Lung (tissue), 12 donors: ENCODE measurements around the gene DMBX1. TPM values are rescaled to one million over a fixed set of nuclear protein-coding genes. Genes with fewer than 3 reads are reported as not detected.
A peak's percentile ranks its signal among the peaks of the same experiment; 100 is the strongest.

ENCODE experiments used
- ATAC-seq: fragments of 200-7000 bp; cut with Tn5 transposase; one replicate; pipeline ENCODE4 v1.9.1; 2020; ENCODE audit warnings: moderate number of reproducible peaks; ENCODE audit not compliant: insufficient read depth, low FRiP score
- DNase-seq, 3 donors: peaks; one replicate each; pipeline ENCODE4 v3.0.0-alpha.2; 2013 to 2017
- H3K27ac ChIP-seq, 2 donors: one replicate each; pipeline ENCODE4 v1.5.1; 2013; ENCODE audit warnings: mild to moderate bottlenecking in 2 of 2, moderate library complexity in 2 of 2, control low read depth in 1 of 2, inconsistent platforms in 1 of 2, low read depth in 1 of 2, low read length in 1 of 2
- H3K27me3 ChIP-seq, 3 donors: one replicate each; pipeline ENCODE4 v1.5.1; 2013; ENCODE audit warnings: low read length in 2 of 3; ENCODE audit not compliant: control insufficient read depth in 3 of 3, insufficient read depth in 3 of 3
- H3K36me3 ChIP-seq, 4 donors: one replicate each; pipeline ENCODE4 v1.5.1; 2013; ENCODE audit warnings: low read length in 4 of 4, mild to moderate bottlenecking in 1 of 4, moderate library complexity in 1 of 4; ENCODE audit not compliant: control insufficient read depth in 4 of 4, insufficient read depth in 4 of 4
- H3K4me1 ChIP-seq, 5 donors: one replicate each; pipeline ENCODE4 v1.5.1; 2013; ENCODE audit warnings: low read length in 5 of 5, mild to moderate bottlenecking in 2 of 5, moderate library complexity in 1 of 5; ENCODE audit not compliant: control insufficient read depth in 5 of 5, insufficient read depth in 5 of 5
- H3K4me3 ChIP-seq: one replicate; pipeline ENCODE4 v1.5.1; 2013; ENCODE audit warnings: mild to moderate bottlenecking, control low read depth, moderate library complexity
- H3K9ac ChIP-seq, 2 donors: one replicate each; pipeline ENCODE4 v1.5.1; 2013; ENCODE audit warnings: low read length in 2 of 2, control low read depth in 1 of 2; ENCODE audit not compliant: insufficient read depth in 1 of 2
- H3K9me3 ChIP-seq, 4 donors: one replicate each; pipeline ENCODE4 v1.5.1; 2013; ENCODE audit warnings: low read length in 3 of 4, mild to moderate bottlenecking in 1 of 4, moderate library complexity in 1 of 4; ENCODE audit not compliant: control insufficient read depth in 4 of 4, insufficient read depth in 3 of 4
- WGBS, 2 donors: extraction: QIAGEN DNeasy Blood & Tissue Kit; methylation state at CpG; one replicate each; pipeline ENCODE4 v1.1.7; 2013; 5-methylcytosine and 5-hydroxymethylcytosine counted together
- polyA plus RNA-seq, 2 donors: library from polyadenylated mRNA; stranded (reverse); fragments of 200-250 nt; gene quantifications; one replicate each; pipeline ENCODE4 v1.2.1, GENCODE V29; 2013
- total RNA-seq, 2 donors: library from RNA; depleted of rRNA in 1 of 2; stranded (reverse); fragments of >200 nt in 1 of 2; gene quantifications; one replicate each; pipeline ENCODE4 v1.2.1, GENCODE V29; 2014 to 2021
- TF ChIP-seq, protein P1 (sequence below): IDR thresholded peaks from 2 replicates; pipeline ENCODE4 v1.5.1; 2012; ENCODE audit warnings: mild to moderate bottlenecking; ENCODE audit errors: control extremely low read depth, extremely low read depth
- donor health status: control.
- donor health status: control.
- donor health status: Bipolar disorder and iron deficiency.
- donor health status: healthy.
- donor health status: DM: yes; HTN: yes; CAD: no.

The DMBX1 gene
- total and polyA plus RNA-seq, 4 donors: 0.01 to 0.09 TPM; not detected in 2

DNA sequence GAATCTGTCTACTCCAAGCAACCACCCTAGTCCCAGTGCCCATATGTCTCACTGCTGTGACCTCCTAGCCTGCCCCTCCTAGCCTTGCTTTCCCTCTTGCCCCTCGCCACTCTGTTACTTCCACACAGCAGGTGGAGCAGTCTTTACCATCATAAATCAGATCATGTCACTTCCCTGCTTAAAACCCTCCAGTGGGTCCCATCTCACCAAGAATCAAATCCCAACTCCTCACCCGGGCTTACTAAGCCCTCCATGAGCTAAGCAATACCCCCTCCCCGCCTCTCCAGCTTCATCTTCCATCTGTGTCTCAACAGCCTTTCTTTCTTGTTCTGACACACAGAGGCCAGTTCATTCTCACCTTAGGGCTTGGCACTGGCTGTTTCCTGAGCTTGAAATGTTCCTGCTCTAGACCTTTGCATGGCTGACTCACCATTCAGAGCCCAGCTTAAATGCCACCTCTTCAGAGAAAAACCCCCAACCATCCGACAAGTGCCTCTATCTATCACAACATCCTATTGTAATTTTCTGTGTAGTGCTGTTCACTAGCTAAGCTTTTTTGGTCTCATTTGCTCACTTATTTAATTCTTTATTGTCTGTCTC, 39.5 kb downstream of the DMBX1 start:
- H3K4me1 ChIP-seq: peaks cover 0 to 4% (median 0%) of the 10 kb centered on the region in 5 donors
- H3K9ac ChIP-seq: no peak overlapping the region
- no peak overlapping the region for H3K27ac ChIP-seq
- no peak overlapping the region for H3K4me3 ChIP-seq
- TF ChIP-seq, protein P1, sequence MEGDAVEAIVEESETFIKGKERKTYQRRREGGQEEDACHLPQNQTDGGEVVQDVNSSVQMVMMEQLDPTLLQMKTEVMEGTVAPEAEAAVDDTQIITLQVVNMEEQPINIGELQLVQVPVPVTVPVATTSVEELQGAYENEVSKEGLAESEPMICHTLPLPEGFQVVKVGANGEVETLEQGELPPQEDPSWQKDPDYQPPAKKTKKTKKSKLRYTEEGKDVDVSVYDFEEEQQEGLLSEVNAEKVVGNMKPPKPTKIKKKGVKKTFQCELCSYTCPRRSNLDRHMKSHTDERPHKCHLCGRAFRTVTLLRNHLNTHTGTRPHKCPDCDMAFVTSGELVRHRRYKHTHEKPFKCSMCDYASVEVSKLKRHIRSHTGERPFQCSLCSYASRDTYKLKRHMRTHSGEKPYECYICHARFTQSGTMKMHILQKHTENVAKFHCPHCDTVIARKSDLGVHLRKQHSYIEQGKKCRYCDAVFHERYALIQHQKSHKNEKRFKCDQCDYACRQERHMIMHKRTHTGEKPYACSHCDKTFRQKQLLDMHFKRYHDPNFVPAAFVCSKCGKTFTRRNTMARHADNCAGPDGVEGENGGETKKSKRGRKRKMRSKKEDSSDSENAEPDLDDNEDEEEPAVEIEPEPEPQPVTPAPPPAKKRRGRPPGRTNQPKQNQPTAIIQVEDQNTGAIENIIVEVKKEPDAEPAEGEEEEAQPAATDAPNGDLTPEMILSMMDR: no peak
- no peaks in the 10 kb centered on the region for H3K9me3 ChIP-seq
- no peaks in the 10 kb centered on the region for H3K36me3 ChIP-seq
- DNase-seq (no peak), ATAC-seq (no peak)
- H3K27me3 ChIP-seq: peaks cover 0 to 27% (median 26%) of the 10 kb centered on the region in 3 donors
- WGBS, 2 donors: 59 to 69% methylated on average over 4 of the region's 4 CpGs

DNA sequence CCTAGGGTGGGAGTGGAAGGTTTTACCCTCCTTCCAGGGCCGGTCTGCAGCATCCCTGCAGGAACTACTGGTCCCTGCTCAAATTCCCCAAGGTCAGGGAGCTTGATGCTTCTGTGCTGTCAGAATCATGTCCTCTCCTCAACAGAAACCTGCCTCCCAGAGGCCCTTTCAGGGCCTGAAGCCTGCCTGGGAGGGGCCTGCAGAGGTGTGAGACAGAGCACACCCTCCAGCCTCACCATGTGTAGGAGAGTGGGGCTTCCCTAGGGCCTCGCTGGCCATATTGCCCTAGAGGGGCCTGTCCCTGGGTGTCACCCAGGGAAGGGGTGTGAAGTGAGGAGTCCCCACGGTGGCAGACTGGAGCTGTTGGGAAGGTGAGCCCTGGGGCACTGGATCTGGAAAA, 40.7 kb downstream of the DMBX1 start:
- H3K27me3 ChIP-seq: peaks cover 0 to 33% (median 30%) of the 10 kb centered on the region in 3 donors
- TF ChIP-seq, protein P1: no peak
- no peak overlapping the region for H3K27ac ChIP-seq
- DNase-seq (no peak), ATAC-seq (no peak)
- peaks cover 0 to 4% (median 0%) of the 10 kb centered on the region in 5 donors for H3K4me1 ChIP-seq
- H3K36me3 ChIP-seq: no peaks in the 10 kb centered on the region
- H3K4me3 ChIP-seq: no peak overlapping the region
- H3K9ac ChIP-seq: no peak overlapping the region
- no peaks in the 10 kb centered on the region for H3K9me3 ChIP-seq
- 65 to 74% methylated on average over 3 of the region's 3 CpGs for WGBS, 2 donors

- 56% methylated on average over 6 of the region's 6 CpGs for WGBS, 2 donors
- TF ChIP-seq, protein P1: no peak
- no peaks in the 10 kb centered on the region for H3K9me3 ChIP-seq
- no peak overlapping the region for H3K9ac ChIP-seq
- H3K27ac ChIP-seq: no peak overlapping the region
- DNase-seq (peak in 2 of 3 donors; percentile 29 to 42), ATAC-seq (no peak)
- no peaks in the 10 kb centered on the region for H3K36me3 ChIP-seq
- no peak overlapping the region for H3K4me3 ChIP-seq
- peaks cover 0 to 31% (median 31%) of the 10 kb centered on the region in 3 donors for H3K27me3 ChIP-seq
- H3K4me1 ChIP-seq: peaks cover 0 to 4% (median 0%) of the 10 kb centered on the region in 5 donors
These were observed 41.3 kb downstream of the DMBX1 start for GRCh38 chr1:46530791-46531409.
